GM19035 (cell line): ENCODE measurements around the gene EFS.

Experiments used
- ATAC-seq: cut with Tn5 transposase; IDR thresholded peaks from one replicate; pipeline ENCODE4 v1.9.1; 2021; ENCODE audit not compliant: unreplicated experiment

Gene EFS

DNA sequence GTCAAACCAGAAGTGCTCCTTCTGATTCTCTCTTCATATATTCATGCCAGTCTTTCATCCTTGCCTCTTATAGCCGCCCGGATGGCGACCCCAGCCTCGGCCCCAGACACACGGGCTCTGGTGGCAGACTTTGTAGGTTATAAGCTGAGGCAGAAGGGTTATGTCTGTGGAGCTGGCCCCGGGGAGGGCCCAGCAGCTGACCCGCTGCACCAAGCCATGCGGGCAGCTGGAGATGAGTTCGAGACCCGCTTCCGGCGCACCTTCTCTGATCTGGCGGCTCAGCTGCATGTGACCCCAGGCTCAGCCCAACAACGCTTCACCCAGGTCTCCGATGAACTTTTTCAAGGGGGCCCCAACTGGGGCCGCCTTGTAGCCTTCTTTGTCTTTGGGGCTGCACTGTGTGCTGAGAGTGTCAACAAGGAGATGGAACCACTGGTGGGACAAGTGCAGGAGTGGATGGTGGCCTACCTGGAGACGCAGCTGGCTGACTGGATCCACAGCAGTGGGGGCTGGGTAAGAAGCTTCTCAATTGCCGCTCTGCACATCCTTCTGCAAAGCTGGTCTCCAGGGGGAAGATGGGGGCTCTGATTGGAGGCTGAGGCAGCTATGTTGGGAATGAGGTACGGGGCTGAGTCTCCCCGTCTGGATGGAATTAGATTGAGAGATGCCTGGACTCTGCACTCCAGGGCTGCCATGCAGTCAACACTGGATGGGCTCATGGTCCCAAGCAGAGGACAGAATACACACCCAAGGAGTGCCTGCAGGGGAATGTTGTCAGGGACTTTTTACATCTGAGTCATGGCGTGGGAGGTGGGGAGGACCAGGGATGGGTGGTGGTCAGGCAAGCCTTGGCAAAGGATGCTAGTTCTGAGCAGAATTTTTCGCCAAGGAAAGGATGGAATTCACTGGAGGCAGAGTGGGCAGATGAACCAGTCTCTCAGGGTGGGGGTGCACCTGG, 57.0 kb downstream of the EFS start:
- no peak for ATAC-seq

DNA sequence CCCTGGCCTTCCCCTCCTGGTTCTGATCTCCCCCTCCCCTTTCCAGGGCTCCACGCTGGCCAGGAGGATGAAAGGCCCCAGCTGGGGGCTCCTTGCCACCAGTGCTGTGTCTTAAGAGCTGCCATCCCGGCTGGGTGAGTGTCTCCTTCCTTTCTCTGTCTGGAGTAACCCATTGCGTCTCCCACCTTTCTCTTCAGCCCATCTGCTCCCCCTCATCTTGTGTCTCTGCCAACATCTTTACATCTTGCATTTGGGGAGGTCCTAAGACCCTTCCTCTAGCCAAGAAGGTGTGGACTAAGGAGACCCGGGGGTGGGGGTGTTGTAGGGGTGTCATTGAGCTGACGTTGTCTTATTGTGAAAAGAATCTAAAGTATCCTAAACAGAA, 57.8 kb downstream of the EFS start:
- ATAC-seq = no peak

DNA sequence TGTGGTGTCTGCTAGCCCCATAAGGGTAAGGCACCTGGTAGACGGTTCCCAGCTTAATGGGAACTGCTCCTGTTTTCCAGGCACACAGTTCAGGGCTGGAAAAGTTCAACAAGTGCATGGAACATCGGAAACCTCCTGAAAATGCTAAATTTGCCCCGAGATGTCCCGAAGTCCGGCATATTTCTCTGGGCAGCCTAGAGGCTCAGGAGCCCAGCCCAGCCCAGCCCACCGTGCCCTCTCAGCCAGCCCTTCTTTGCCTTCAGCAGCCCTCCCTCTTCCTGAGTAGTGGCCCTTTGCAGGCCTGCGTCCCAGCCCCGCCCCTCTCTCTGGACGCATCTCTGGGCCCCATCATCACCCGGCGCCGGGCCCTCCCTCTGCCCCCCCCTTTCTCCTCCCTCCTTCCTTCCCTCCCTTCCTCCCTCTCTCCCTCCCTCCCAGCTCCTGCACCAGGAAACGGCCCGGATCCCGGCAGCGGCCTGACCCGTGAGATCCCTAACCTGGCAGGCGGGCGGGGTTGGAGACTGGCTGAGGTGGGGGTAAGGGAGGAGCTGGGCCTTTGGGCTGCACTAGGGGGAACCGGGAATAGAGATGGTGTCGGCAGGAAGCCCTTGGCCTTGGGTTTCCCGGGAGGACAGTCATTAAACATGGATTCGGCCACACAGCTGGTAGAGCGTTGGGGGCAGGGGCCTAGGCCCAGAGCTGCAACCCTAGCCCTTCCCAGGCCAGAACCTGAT, 58.4 kb downstream of the EFS start, which contains the start of gene BCL2L2:
BCL2L2 (plus strand) TSS at position 422 of the 734 bp plus-strand sequence. CDS start 935 bp downstream, outside the sequence.
- ATAC-seq = no peak
